HepG2 (cell line): ENCODE results near the gene POLR1G. TPM values are rescaled to one million over a fixed set of nuclear protein-coding genes. Genes with fewer than 3 reads are reported as not detected.

Experiments used
- GABPB1 ChIP-seq: IDR thresholded peaks from 2 replicates; pipeline ENCODE4 v1.6.1; 2016; ENCODE audit warnings: mild to moderate bottlenecking, missing genetic modification reagents, moderate library complexity, missing compliant biosample characterization
- SMAD1 ChIP-seq: sonication (generic); formaldehyde crosslinking; IDR thresholded peaks from 2 replicates; pipeline ENCODE4 v1.4.0; 2020; ENCODE audit warnings: missing genetic modification reagents, low read depth, mild to moderate bottlenecking, borderline replicate concordance
- ZNF224 ChIP-seq: sonication (generic); formaldehyde crosslinking; IDR thresholded peaks from 2 replicates; pipeline ENCODE4 v1.5.0; 2020; ENCODE audit warnings: mild to moderate bottlenecking, missing genetic modification reagents
- ZNF263 ChIP-seq: sonication (generic); formaldehyde crosslinking; IDR thresholded peaks from 2 replicates; pipeline ENCODE4 v1.4.0; 2020; ENCODE audit warnings: missing genetic modification reagents
- ZNF281 ChIP-seq: sonication (generic); formaldehyde crosslinking; IDR thresholded peaks from 2 replicates; pipeline ENCODE4 v1.4.0; 2020; ENCODE audit warnings: missing genetic modification reagents, borderline replicate concordance
- ZNF670 ChIP-seq: sonication (generic); formaldehyde crosslinking; IDR thresholded peaks from 2 replicates; pipeline ENCODE4 v1.8.0; 2022; ENCODE audit warnings: mild to moderate bottlenecking, missing genetic modification reagents, borderline replicate concordance
- ZSCAN30 ChIP-seq: sonication (generic); formaldehyde crosslinking; IDR thresholded peaks from 2 replicates; pipeline ENCODE4 v1.5.0; 2020; ENCODE audit warnings: mild to moderate bottlenecking, missing genetic modification reagents
- polyA plus RNA-seq, 8 experiments: library from polyadenylated mRNA; depleted of rRNA in 3 of 8; stranded (reverse) in 7 of 8; unstranded in 1 of 8; fragments of >200 nt; fragmentation: Illumina TruSeq in 4 of 8; extraction: Trizol in 4 of 8; gene quantifications; 2 replicates each; pipeline versions ENCODE4 v1.2.1 to v1.2.3, GENCODE V29; 2011 to 2016; ENCODE audit warnings: low read depth in 4 of 8, missing spikeins in 1 of 8, mixed read lengths in 1 of 8; ENCODE audit not compliant: insufficient read depth in 1 of 8
- total RNA-seq, 5 experiments: library from RNA; depleted of rRNA; stranded (reverse); fragments of >200 nt; fragmentation: Illumina TruSeq; extraction: Trizol; gene quantifications; 2 replicates each; pipeline ENCODE4 v1.2.3, GENCODE V29; 2016; ENCODE audit warnings: low read depth in 1 of 5
- TF ChIP-seq, protein P1 (sequence below): sonication (generic); formaldehyde crosslinking; IDR thresholded peaks from 2 replicates; pipeline ENCODE4 v1.5.1; 2020; ENCODE audit warnings: mild to moderate bottlenecking, missing genetic modification reagents, borderline replicate concordance
- TF ChIP-seq, protein P2 (sequence below): sonication (generic); formaldehyde crosslinking; IDR thresholded peaks from 2 replicates; pipeline ENCODE4 v1.5.1; 2020; ENCODE audit warnings: missing genetic modification reagents, mild to moderate bottlenecking, borderline replicate concordance
- TF ChIP-seq, protein P3 (sequence below): fragments of 450-650 bp; IDR thresholded peaks from 2 replicates; pipeline ENCODE4 v1.6.1; 2017; ENCODE audit warnings: mild to moderate bottlenecking
- TF ChIP-seq, protein P4 (sequence below), 2 experiments: fragments of 450-650 bp in 1 of 2; sonication (generic) in 1 of 2; formaldehyde crosslinking; IDR thresholded peaks; 2 replicates each; pipeline versions ENCODE4 v1.5.0 to v1.8.0; 2020 to 2022; ENCODE audit warnings: mild to moderate bottlenecking in 1 of 2, missing genetic modification reagents in 1 of 2

Gene POLR1G
- total and polyA plus RNA-seq, 2 of the 13 experiments (the other 11 are each of a cell fraction or from before 2014, with no cell fraction given) = 3.5 to 20.8 TPM

DNA sequence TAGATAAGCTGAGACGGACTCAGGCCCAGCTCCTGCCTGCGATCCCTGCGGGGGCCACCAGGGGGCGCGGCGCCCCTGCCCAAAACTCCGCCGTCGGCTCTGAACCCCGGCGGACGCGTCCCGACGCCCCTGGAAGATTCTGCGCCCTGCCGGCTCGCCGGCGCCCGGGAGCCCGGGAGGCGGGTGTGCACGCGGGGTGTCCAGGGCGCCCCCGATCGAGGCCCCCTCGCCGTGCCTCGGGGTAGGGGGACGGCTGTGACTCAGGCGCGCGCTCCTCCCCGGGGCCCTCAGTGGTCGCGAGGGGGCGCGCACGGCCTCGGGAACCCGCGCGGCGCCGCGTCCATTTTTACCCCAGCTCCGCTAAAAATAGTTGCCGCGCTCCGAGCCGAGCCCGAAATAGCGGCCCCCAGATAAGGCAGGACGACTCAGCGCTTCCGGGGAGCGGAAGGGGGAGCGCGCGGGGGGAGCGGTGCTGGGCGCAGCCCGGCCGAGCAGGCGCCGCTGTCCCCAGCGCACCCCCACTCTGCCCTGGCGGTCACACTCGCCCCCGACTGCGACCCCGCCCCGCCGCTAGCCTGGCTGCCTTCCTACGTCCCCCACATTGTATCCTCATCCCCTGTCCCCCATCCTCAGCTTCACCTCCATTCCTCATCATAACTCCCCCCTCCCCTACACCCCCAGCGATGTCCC lies 33.3 kb downstream of the POLR1G start (continued):
- TF ChIP-seq ZNF670 (CRISPR knock-in tag) (0 out of 2 replicates have a peak, but pooled peaks have one; percentile 56), ZNF224 (CRISPR knock-in tag) (no peak), ZSCAN30 (CRISPR knock-in tag) (no peak), SMAD1 (CRISPR knock-in tag) (no peak), ZNF281 (CRISPR knock-in tag) (no peak), ZNF263 (CRISPR knock-in tag) (no peak), GABPB1 (peak; percentile 90)
- TF ChIP-seq, protein P1, sequence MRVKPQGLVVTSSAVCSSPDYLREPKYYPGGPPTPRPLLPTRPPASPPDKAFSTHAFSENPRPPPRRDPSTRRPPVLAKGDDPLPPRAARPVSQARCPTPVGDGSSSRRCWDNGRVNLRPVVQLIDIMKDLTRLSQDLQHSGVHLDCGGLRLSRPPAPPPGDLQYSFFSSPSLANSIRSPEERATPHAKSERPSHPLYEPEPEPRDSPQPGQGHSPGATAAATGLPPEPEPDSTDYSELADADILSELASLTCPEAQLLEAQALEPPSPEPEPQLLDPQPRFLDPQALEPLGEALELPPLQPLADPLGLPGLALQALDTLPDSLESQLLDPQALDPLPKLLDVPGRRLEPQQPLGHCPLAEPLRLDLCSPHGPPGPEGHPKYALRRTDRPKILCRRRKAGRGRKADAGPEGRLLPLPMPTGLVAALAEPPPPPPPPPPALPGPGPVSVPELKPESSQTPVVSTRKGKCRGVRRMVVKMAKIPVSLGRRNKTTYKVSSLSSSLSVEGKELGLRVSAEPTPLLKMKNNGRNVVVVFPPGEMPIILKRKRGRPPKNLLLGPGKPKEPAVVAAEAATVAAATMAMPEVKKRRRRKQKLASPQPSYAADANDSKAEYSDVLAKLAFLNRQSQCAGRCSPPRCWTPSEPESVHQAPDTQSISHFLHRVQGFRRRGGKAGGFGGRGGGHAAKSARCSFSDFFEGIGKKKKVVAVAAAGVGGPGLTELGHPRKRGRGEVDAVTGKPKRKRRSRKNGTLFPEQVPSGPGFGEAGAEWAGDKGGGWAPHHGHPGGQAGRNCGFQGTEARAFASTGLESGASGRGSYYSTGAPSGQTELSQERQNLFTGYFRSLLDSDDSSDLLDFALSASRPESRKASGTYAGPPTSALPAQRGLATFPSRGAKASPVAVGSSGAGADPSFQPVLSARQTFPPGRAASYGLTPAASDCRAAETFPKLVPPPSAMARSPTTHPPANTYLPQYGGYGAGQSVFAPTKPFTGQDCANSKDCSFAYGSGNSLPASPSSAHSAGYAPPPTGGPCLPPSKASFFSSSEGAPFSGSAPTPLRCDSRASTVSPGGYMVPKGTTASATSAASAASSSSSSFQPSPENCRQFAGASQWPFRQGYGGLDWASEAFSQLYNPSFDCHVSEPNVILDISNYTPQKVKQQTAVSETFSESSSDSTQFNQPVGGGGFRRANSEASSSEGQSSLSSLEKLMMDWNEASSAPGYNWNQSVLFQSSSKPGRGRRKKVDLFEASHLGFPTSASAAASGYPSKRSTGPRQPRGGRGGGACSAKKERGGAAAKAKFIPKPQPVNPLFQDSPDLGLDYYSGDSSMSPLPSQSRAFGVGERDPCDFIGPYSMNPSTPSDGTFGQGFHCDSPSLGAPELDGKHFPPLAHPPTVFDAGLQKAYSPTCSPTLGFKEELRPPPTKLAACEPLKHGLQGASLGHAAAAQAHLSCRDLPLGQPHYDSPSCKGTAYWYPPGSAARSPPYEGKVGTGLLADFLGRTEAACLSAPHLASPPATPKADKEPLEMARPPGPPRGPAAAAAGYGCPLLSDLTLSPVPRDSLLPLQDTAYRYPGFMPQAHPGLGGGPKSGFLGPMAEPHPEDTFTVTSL (CRISPR knock-in tag) = no peak
- TF ChIP-seq, protein P2, sequence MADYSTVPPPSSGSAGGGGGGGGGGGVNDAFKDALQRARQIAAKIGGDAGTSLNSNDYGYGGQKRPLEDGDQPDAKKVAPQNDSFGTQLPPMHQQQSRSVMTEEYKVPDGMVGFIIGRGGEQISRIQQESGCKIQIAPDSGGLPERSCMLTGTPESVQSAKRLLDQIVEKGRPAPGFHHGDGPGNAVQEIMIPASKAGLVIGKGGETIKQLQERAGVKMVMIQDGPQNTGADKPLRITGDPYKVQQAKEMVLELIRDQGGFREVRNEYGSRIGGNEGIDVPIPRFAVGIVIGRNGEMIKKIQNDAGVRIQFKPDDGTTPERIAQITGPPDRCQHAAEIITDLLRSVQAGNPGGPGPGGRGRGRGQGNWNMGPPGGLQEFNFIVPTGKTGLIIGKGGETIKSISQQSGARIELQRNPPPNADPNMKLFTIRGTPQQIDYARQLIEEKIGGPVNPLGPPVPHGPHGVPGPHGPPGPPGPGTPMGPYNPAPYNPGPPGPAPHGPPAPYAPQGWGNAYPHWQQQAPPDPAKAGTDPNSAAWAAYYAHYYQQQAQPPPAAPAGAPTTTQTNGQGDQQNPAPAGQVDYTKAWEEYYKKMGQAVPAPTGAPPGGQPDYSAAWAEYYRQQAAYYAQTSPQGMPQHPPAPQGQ (CRISPR knock-in tag) = no peak
- TF ChIP-seq, protein P3, sequence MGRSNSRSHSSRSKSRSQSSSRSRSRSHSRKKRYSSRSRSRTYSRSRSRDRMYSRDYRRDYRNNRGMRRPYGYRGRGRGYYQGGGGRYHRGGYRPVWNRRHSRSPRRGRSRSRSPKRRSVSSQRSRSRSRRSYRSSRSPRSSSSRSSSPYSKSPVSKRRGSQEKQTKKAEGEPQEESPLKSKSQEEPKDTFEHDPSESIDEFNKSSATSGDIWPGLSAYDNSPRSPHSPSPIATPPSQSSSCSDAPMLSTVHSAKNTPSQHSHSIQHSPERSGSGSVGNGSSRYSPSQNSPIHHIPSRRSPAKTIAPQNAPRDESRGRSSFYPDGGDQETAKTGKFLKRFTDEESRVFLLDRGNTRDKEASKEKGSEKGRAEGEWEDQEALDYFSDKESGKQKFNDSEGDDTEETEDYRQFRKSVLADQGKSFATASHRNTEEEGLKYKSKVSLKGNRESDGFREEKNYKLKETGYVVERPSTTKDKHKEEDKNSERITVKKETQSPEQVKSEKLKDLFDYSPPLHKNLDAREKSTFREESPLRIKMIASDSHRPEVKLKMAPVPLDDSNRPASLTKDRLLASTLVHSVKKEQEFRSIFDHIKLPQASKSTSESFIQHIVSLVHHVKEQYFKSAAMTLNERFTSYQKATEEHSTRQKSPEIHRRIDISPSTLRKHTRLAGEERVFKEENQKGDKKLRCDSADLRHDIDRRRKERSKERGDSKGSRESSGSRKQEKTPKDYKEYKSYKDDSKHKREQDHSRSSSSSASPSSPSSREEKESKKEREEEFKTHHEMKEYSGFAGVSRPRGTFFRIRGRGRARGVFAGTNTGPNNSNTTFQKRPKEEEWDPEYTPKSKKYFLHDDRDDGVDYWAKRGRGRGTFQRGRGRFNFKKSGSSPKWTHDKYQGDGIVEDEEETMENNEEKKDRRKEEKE = no peak
- TF ChIP-seq, protein P4, sequence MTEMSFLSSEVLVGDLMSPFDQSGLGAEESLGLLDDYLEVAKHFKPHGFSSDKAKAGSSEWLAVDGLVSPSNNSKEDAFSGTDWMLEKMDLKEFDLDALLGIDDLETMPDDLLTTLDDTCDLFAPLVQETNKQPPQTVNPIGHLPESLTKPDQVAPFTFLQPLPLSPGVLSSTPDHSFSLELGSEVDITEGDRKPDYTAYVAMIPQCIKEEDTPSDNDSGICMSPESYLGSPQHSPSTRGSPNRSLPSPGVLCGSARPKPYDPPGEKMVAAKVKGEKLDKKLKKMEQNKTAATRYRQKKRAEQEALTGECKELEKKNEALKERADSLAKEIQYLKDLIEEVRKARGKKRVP (CRISPR knock-in tag; IDR thresholded peaks at IDR 0.05) = no peak
